GM23248 (cell line): ENCODE results near the gene CST9L. TPM values are rescaled to one million over a fixed set of nuclear protein-coding genes. Genes with fewer than 3 reads are reported as not detected.

Source experiments
- DNase-seq: peaks from one replicate; pipeline ENCODE4 v3.0.0-alpha.2; 2015
- H2AFZ ChIP-seq: fragments of 200-600 bp; sonication (generic); 2 replicates; pipeline ENCODE4 v1.6.1; 2016; ENCODE audit warnings: antibody characterized with exemption
- H3F3A ChIP-seq: fragments of 200-600 bp; sonication (generic); 2 replicates; pipeline ENCODE4 v1.6.1; 2016; ENCODE audit warnings: mild to moderate bottlenecking, antibody characterized with exemption, mixed run types; ENCODE audit not compliant: insufficient read depth
- H3K27ac ChIP-seq: fragments of 200-600 bp; sonication (generic); 2 replicates; pipeline ENCODE4 v1.5.1; 2016; ENCODE audit warnings: mild to moderate bottlenecking
- H3K27me3 ChIP-seq: fragments of 200-600 bp; sonication (generic); replicated peaks from 2 replicates; pipeline ENCODE4 v1.6.1; 2016; ENCODE audit warnings: mild to moderate bottlenecking; ENCODE audit not compliant: insufficient read depth
- H3K36me3 ChIP-seq: fragments of 200-600 bp; sonication (generic); 2 replicates; pipeline ENCODE4 v1.6.1; 2016; ENCODE audit warnings: low read depth, mild to moderate bottlenecking
- H3K4me1 ChIP-seq: fragments of 200-600 bp; sonication (generic); 2 replicates; pipeline ENCODE4 v1.6.1; 2016; ENCODE audit warnings: mild to moderate bottlenecking; ENCODE audit not compliant: insufficient read depth
- H3K4me2 ChIP-seq: fragments of 200-600 bp; sonication (generic); one replicate; pipeline ENCODE4 v1.6.1; 2016; ENCODE audit warnings: mild to moderate bottlenecking; ENCODE audit not compliant: unreplicated experiment
- H3K4me3 ChIP-seq: fragments of 200-600 bp; sonication (generic); 2 replicates; pipeline ENCODE4 v1.5.1; 2016; ENCODE audit warnings: mild to moderate bottlenecking
- H3K79me2 ChIP-seq: fragments of 200-600 bp; sonication (generic); 2 replicates; pipeline ENCODE4 v1.6.1; 2016; ENCODE audit warnings: mild to moderate bottlenecking; ENCODE audit not compliant: insufficient read depth
- H3K9ac ChIP-seq: fragments of 200-600 bp; sonication (generic); 2 replicates; pipeline ENCODE4 v1.6.1; 2016; ENCODE audit warnings: mild to moderate bottlenecking
- H3K9me2 ChIP-seq: fragments of 200-600 bp; sonication (generic); 2 replicates; pipeline ENCODE4 v1.6.1; 2016; ENCODE audit warnings: mixed run types, mild to moderate bottlenecking, moderate library complexity; ENCODE audit not compliant: insufficient read depth
- H3K9me3 ChIP-seq: fragments of 200-600 bp; sonication (generic); one replicate; pipeline ENCODE4 v1.6.1; 2017; ENCODE audit warnings: low read depth
- H4K20me1 ChIP-seq: fragments of 200-600 bp; sonication (generic); 2 replicates; pipeline ENCODE4 v1.6.0; 2016; ENCODE audit not compliant: insufficient read depth
- EZH2 ChIP-seq: fragments of 200-600 bp; sonication (generic); IDR thresholded peaks from 2 replicates; pipeline ENCODE4 v1.6.1; 2018; ENCODE audit warnings: antibody characterized with exemption, mild to moderate bottlenecking; ENCODE audit not compliant: insufficient read depth, poor library complexity, severe bottlenecking
- EZH2phosphoT487 ChIP-seq: fragments of 200-600 bp; sonication (generic); IDR thresholded peaks from 2 replicates; pipeline ENCODE4 v1.6.1; 2018; ENCODE audit warnings: antibody characterized with exemption, moderate library complexity, mild to moderate bottlenecking, low read depth; ENCODE audit not compliant: insufficient read depth
- WGBS, 2 experiments: methylation state at CpG; one replicate each; pipeline ENCODE4 v1.1.6; 2015 to 2017; ENCODE audit warnings: low lambda C conversion rate in 2 of 2, low coverage in 1 of 2; ENCODE audit errors: missing lambda C conversion rate in 2 of 2; 5-methylcytosine and 5-hydroxymethylcytosine counted together
- in situ Hi-C: fragments of 300-500 bp; cut with MboI; formaldehyde crosslinking; loops from 2 replicates; pipeline ENCODE4 v1.15.0; 2020
- polyA plus RNA-seq: library from polyadenylated mRNA; unstranded; fragments of >200 nt; fragmentation: Nextera tagmentation; extraction: Ambion mirVana; gene quantifications from 2 replicates; pipeline ENCODE4 v1.2.1, GENCODE V29; 2016
- total RNA-seq: library from RNA; depleted of rRNA; stranded (reverse); fragments of >200 nt; shearing (Covaris generic); gene quantifications from 2 replicates; pipeline ENCODE4 v1.2.3, GENCODE V29; 2014

CST9L gene
- total and polyA plus RNA-seq, 2 experiments from 2014 or later, result not detected

DNA sequence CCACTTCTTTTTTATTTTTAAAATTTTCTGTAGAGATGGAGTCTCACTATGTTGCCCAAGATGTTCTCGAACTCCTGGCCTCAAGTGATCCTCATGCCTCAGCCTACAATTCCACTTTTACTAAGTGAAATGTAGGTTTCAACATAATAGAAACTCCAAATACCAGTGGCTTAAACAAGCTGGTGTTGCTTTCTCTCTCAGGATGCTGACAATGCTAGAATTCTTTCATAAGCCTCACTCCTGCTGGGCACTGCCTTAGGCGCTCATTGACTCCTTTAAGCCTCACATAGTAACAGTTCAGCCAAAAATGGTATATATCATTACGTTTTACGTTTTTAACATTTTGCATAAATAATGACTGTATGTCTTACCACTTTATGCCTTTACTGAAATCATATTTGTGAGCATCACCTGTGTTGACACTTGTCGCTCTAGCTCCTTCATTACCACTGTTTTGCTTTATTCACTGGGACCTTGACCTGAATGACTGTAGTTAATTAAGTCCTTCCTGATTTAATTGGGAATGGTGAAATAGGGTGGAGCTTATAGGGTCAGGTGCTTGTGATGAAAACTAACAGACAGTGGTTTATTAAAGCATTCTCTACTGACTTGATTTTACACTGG lies 41.3 kb upstream of the CST9L start:
- no peak overlapping the region for H2AFZ ChIP-seq
- TF ChIP-seq EZH2phosphoT487, result no peak
- TF ChIP-seq EZH2, result no peak
- H3F3A ChIP-seq, result no peaks in the 10 kb centered on the region
- H3K4me2 ChIP-seq, result no peak overlapping the region
- 74 to 83% methylated on average over 5 of the region's 5 CpGs for WGBS, 2 experiments
- H3K27ac ChIP-seq, result no peak overlapping the region
- no peaks in the 10 kb centered on the region for H3K36me3 ChIP-seq
- no peak overlapping the region for H3K9ac ChIP-seq
- H3K9me2 ChIP-seq, result no peaks in the 10 kb centered on the region
- no peaks in the 10 kb centered on the region for H4K20me1 ChIP-seq
- in situ Hi-C loops, result loop anchor here (10.0 kb wide), 1 partner anchor 165 kb away; no protein-coding TSS in a partner anchor
- no peak overlapping the region for H3K4me3 ChIP-seq
- no peaks in the 10 kb centered on the region for H3K79me2 ChIP-seq
- H3K4me1 ChIP-seq, result no peaks in the 10 kb centered on the region
- H3K9me3 ChIP-seq, result no peaks in the 10 kb centered on the region
- DNase-seq, result no peak
- H3K27me3 ChIP-seq, result no peaks in the 10 kb centered on the region

DNA sequence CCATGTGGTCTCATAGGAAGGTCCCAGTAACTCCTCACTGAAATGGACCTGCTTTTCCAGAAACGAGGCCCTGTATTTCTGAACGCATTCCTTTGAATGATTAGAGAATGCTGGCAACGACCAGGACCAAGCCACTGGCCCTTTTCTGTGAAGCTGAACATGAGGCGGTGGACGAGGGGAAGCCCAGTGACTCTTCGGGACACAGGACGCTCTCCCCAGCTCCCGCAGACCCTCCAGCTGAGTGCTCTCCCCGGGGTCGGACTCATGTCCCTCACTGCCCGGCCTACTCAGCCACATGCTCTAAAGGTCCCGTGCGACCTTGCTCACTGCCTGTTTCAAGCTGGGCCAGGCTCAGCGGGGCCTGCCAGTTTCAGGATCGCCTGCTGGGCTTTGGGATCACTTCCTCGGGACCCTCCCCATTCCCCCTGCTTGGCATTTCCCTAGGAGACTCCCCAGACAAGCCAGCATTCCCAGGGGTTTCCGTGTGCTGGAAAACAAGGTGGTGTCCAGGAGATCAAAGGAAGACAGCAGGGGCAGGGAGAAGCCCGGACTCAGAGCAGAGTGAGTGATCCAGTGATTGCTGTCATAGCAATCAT lies 40.1 kb upstream of the CST9L start:
- Histone ChIP-seq H3K4me3 (no peak overlapping the region), H3K4me1 (no peaks in the 10 kb centered on the region), H2AFZ (no peak overlapping the region), H3F3A (no peaks in the 10 kb centered on the region), H4K20me1 (no peaks in the 10 kb centered on the region), H3K79me2 (no peaks in the 10 kb centered on the region), H3K9me3 (no peaks in the 10 kb centered on the region), H3K36me3 (no peaks in the 10 kb centered on the region), H3K27me3 (no peaks in the 10 kb centered on the region), H3K27ac (no peak overlapping the region), H3K9me2 (no peaks in the 10 kb centered on the region), H3K4me2 (no peak overlapping the region), H3K9ac (no peak overlapping the region)
- 75 to 78% methylated on average over 18 of the region's 18 CpGs for WGBS, 2 experiments
- no peak for DNase-seq
- in situ Hi-C loops, result no loop called here
- TF ChIP-seq EZH2 (no peak), EZH2phosphoT487 (no peak)

DNA sequence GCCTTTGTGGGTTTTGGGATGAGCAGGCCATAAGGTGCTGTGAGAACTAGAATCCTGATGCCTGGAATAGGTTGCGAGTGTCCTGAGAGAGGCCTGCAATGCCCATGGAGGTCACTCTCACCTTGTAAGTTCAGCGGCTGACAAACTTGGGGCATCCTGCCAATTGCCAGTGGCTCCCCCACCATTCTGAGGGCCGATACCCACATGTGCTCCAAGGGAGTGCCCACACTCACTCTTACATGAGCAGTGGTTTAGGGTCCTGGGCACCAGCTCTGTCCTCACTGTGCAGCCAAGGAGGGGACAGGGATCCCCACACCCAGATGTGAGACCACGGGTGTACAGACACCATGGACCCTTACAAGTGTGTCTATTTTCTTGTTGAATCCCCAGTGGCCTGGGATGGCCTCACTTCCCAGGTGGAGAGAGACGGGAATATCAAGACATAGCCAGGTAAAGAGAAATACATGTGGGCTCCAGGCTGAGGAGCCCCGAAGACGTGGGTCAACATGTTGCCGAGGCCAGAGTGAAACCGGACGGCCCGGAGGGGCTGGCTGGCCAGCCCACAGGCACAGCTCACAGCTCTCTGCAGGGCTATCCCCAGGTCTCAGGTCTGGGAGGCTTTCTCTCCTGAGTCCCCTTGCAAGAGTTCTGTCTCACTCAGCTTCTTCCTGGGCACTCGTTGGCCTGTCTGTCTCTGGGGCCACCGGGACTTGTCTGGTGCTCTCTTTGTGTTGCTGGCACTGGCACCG lies 39.4 kb upstream of the CST9L start:
- no peaks in the 10 kb centered on the region for H3K9me3 ChIP-seq
- H3K4me1 ChIP-seq, result no peaks in the 10 kb centered on the region
- no peak overlapping the region for H3K9ac ChIP-seq
- H3F3A ChIP-seq, result no peaks in the 10 kb centered on the region
- TF ChIP-seq EZH2 (no peak), EZH2phosphoT487 (no peak)
- no peak for DNase-seq
- H3K4me3 ChIP-seq, result no peak overlapping the region
- no peak overlapping the region for H3K4me2 ChIP-seq
- no peak overlapping the region for H3K27ac ChIP-seq
- H2AFZ ChIP-seq, result no peak overlapping the region
- no peaks in the 10 kb centered on the region for H4K20me1 ChIP-seq
- 75 to 77% methylated on average over 14 of the region's 14 CpGs for WGBS, 2 experiments
- H3K27me3 ChIP-seq, result no peaks in the 10 kb centered on the region
- no peaks in the 10 kb centered on the region for H3K79me2 ChIP-seq
- in situ Hi-C loops, result no loop called here
- no peaks in the 10 kb centered on the region for H3K36me3 ChIP-seq
- H3K9me2 ChIP-seq, result no peaks in the 10 kb centered on the region

DNA sequence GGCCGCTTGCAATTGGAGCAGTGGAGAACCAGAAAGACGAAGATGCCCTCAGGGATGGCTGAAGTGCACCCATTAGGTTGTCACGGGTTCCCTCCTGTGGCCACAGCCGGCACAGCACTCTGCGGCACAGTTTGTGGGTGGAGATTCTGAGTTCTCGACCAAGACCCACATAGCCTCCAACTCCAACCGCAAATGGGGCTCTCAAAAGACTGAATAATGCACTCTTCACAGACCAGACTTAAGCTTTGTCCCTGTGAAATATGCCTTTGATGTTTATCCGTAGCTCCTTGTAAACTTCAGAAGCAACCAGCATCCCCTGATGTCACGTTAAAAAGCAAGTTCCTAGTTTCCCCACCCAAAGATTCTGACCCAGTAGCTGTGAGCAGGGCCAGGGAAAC lies 38.4 kb upstream of the CST9L start:
- no peaks in the 10 kb centered on the region for H3K36me3 ChIP-seq
- in situ Hi-C loops, result no loop called here
- H3K4me2 ChIP-seq, result no peak overlapping the region
- no peaks in the 10 kb centered on the region for H3K4me1 ChIP-seq
- H3K9me3 ChIP-seq, result no peaks in the 10 kb centered on the region
- peak; percentile 87 for DNase-seq
- H2AFZ ChIP-seq, result peak overlapping the region; percentile 43
- no peak overlapping the region for H3K9ac ChIP-seq
- H4K20me1 ChIP-seq, result no peaks in the 10 kb centered on the region
- no peak overlapping the region for H3K27ac ChIP-seq
- no peaks in the 10 kb centered on the region for H3K9me2 ChIP-seq
- H3K4me3 ChIP-seq, result no peak overlapping the region
- WGBS, 2 experiments, result 6 to 8% methylated on average over 9 of the region's 9 CpGs
- TF ChIP-seq EZH2, result no peak
- no peak for TF ChIP-seq EZH2phosphoT487
- H3K27me3 ChIP-seq, result peaks cover 8% of the 10 kb centered on the region; the same call in 1 of the 2 replicates
- no peaks in the 10 kb centered on the region for H3K79me2 ChIP-seq
- no peaks in the 10 kb centered on the region for H3F3A ChIP-seq
